GM18511 (cell line): ENCODE data around the gene IL22RA1.

Source experiments
- ATAC-seq: cut with Tn5 transposase; IDR thresholded peaks from one replicate; pipeline ENCODE4 v1.9.1; 2021; ENCODE audit warnings: mild to moderate bottlenecking, moderate library complexity; ENCODE audit not compliant: unreplicated experiment

IL22RA1 gene

GRCh38 chr1:24077278-24077978, 65.5 kb downstream of the IL22RA1 start:
- no peak for ATAC-seq

- no peak for ATAC-seq
Observed at GRCh38 chr1:24075946-24076345, 67.0 kb downstream of the IL22RA1 start.

GRCh38 chr1:24075590-24075854, 67.4 kb downstream of the IL22RA1 start:
- no peak for ATAC-seq

- no peak for ATAC-seq
Observed at GRCh38 chr1:24074817-24075589, 67.9 kb downstream of the IL22RA1 start.

GRCh38 chr1:24074196-24074595, 68.7 kb downstream of the IL22RA1 start:
- ATAC-seq: no peak

- no peak for ATAC-seq
Observed at GRCh38 chr1:24071941-24072340, 71.0 kb downstream of the IL22RA1 start.

- no peak for ATAC-seq
Observed at GRCh38 chr1:24070821-24071393, 72.0 kb downstream of the IL22RA1 start.

GRCh38 chr1:24069817-24070216, 73.1 kb downstream of the IL22RA1 start:
- ATAC-seq: no peak
